Measurements from ENCODE around the gene CDK5RAP1.

- no peak for TF ChIP-seq CTCF (conservative IDR thresholded peaks at IDR 0.05; ENCODE audit: low read length)
- no peak for TF ChIP-seq EZH2phosphoT487 (IDR thresholded peaks at IDR 0.05; ENCODE audit: borderline replicate concordance)
Observed at GRCh38 chr20:33445881-33446625, 44.7 kb upstream of the CDK5RAP1 start.

Data from Loucy (cell line).